K562 (cell line): ENCODE measurements around the gene HCRT. TPM values are rescaled to one million over a fixed set of nuclear protein-coding genes. Genes with fewer than 3 reads are reported as not detected.

Experiments used
- ARID1B ChIP-seq: fragments of 450-650 bp; IDR thresholded peaks from 2 replicates; pipeline ENCODE4 v1.6.1; 2016; ENCODE audit warnings: antibody characterized with exemption, mild to moderate bottlenecking, inconsistent platforms
- ARID2 ChIP-seq: fragments of 450-650 bp; IDR thresholded peaks from 2 replicates; pipeline ENCODE4 v1.6.1; 2017; ENCODE audit warnings: antibody characterized with exemption, mild to moderate bottlenecking
- ASH1L ChIP-seq: fragments of 450-650 bp; IDR thresholded peaks from 2 replicates; pipeline ENCODE4 v1.6.1; 2018; ENCODE audit warnings: borderline replicate concordance, mild to moderate bottlenecking, low read depth; ENCODE audit not compliant: partially characterized antibody
- BACH1 ChIP-seq: fragments of 200-800 bp; sonication (Bioruptor generic); IDR thresholded peaks from 2 replicates; pipeline ENCODE4 v1.6.1; 2016; ENCODE audit warnings: missing genetic modification characterization, missing compliant biosample characterization
- BRD4 ChIP-seq: fragments of 200-600 bp; sonication (generic); IDR thresholded peaks from 2 replicates; pipeline ENCODE4 v1.6.1; 2017; ENCODE audit warnings: inconsistent platforms
- CC2D1A ChIP-seq: fragments of 450-650 bp; IDR thresholded peaks from 2 replicates; pipeline ENCODE4 v1.6.1; 2017; ENCODE audit warnings: mild to moderate bottlenecking
- CCAR2 ChIP-seq: fragments of 200-400 bp; formaldehyde crosslinking; IDR thresholded peaks from 2 replicates; pipeline ENCODE4 v1.6.1; 2017; ENCODE audit warnings: mild to moderate bottlenecking, low read depth, low read length
- CSDE1 ChIP-seq, 2 experiments: fragments of 450-650 bp; IDR thresholded peaks; 2 replicates each; pipeline ENCODE4 v1.6.1; 2016; ENCODE audit warnings: mild to moderate bottlenecking in 1 of 2
- GATA2 ChIP-seq: sonication (generic); formaldehyde crosslinking; IDR thresholded peaks from 2 replicates; pipeline ENCODE4 v1.4.0; 2020; ENCODE audit warnings: mild to moderate bottlenecking, missing genetic modification reagents
- HDGF ChIP-seq: fragments of 450-650 bp; IDR thresholded peaks from 2 replicates; pipeline ENCODE4 v1.6.1; 2016
- KLF16 ChIP-seq: IDR thresholded peaks from 2 replicates; pipeline ENCODE4 v1.6.1; 2016; ENCODE audit warnings: antibody characterized with exemption
- KLF6 ChIP-seq: fragments of 250-450 bp; sonication (Bioruptor Pico); IDR thresholded peaks from 2 replicates; pipeline ENCODE4 v1.4.0; 2020; ENCODE audit warnings: mild to moderate bottlenecking, moderate library complexity, borderline replicate concordance
- MIER1 ChIP-seq: fragments of 450-650 bp; IDR thresholded peaks from 2 replicates; pipeline ENCODE4 v1.6.1; 2016; ENCODE audit warnings: antibody characterized with exemption, mild to moderate bottlenecking, low read depth
- MNT ChIP-seq, 2 experiments: fragments of 450-650 bp; conservative IDR thresholded peaks; 2 replicates each; pipeline ENCODE4 v1.6.1; 2017; ENCODE audit warnings: mild to moderate bottlenecking in 2 of 2, moderate library complexity in 2 of 2
- OTX1 ChIP-seq: fragments of 450-650 bp; formaldehyde crosslinking; IDR thresholded peaks from 2 replicates; pipeline ENCODE4 v1.4.0; 2022; ENCODE audit warnings: mild to moderate bottlenecking
- PYGO2 ChIP-seq: fragments of 450-650 bp; IDR thresholded peaks from 2 replicates; pipeline ENCODE4 v1.6.1; 2016; ENCODE audit warnings: mild to moderate bottlenecking, missing genetic modification characterization, moderate library complexity, missing compliant biosample characterization
- RBM14 ChIP-seq: fragments of 200-400 bp; formaldehyde crosslinking; IDR thresholded peaks from 2 replicates; pipeline ENCODE4 v1.6.1; 2018; ENCODE audit warnings: low read depth, mild to moderate bottlenecking, low read length, moderate library complexity, borderline replicate concordance; ENCODE audit not compliant: insufficient read depth
- SMC3 ChIP-seq: conservative IDR thresholded peaks from 2 replicates; pipeline ENCODE4 v1.6.1; 2011; ENCODE audit warnings: low read depth, low read length, improper control_type of control experiment; ENCODE audit not compliant: insufficient read depth
- TAF7 ChIP-seq: fragments of 450-650 bp; IDR thresholded peaks from 2 replicates; pipeline ENCODE4 v1.6.1; 2016; ENCODE audit warnings: missing genetic modification characterization, missing compliant biosample characterization
- ZBTB26 ChIP-seq: fragments of 450-650 bp; formaldehyde crosslinking; IDR thresholded peaks from 2 replicates; pipeline ENCODE4 v1.4.0; 2022; ENCODE audit warnings: missing genetic modification characterization
- ZC3H8 ChIP-seq: fragments of 450-650 bp; IDR thresholded peaks from 2 replicates; pipeline ENCODE4 v1.6.1; 2017
- ZNF146 ChIP-seq: IDR thresholded peaks from one replicate; pipeline ENCODE4 v1.6.1; 2018; ENCODE audit warnings: missing compliant biosample characterization; ENCODE audit not compliant: unreplicated experiment
- ZNF224 ChIP-seq: sonication (generic); formaldehyde crosslinking; IDR thresholded peaks from 2 replicates; pipeline ENCODE4 v1.8.0; 2022; ENCODE audit warnings: mild to moderate bottlenecking, missing genetic modification reagents
- ZNF24 ChIP-seq: fragments of 450-650 bp; IDR thresholded peaks from 2 replicates; pipeline ENCODE4 v1.6.1; 2016
- ZNF282 ChIP-seq: sonication (generic); formaldehyde crosslinking; IDR thresholded peaks from 2 replicates; pipeline ENCODE4 v1.8.1; 2023; ENCODE audit warnings: missing genetic modification reagents
- ZNF655 ChIP-seq: fragments of 250-450 bp; sonication (Bioruptor Pico); IDR thresholded peaks from 2 replicates; pipeline ENCODE4 v1.5.0; 2021
- ZNF79 ChIP-seq: fragments of 250-450 bp; sonication (Bioruptor Pico); IDR thresholded peaks from 2 replicates; pipeline ENCODE4 v1.4.0; 2020; ENCODE audit warnings: low read depth, mild to moderate bottlenecking, moderate library complexity
- polyA plus RNA-seq, 8 experiments: library from polyadenylated mRNA; depleted of rRNA in 4 of 8; stranded (reverse) in 5 of 8; unstranded in 3 of 8; fragments of >200 nt; fragmentation: Nextera tagmentation in 2 of 8; fragmentation: Illumina TruSeq in 1 of 8; extraction: Ambion mirVana in 2 of 8; extraction: Trizol in 1 of 8; gene quantifications; 2 replicates each; pipeline versions ENCODE4 v1.2.1 to v1.2.3, GENCODE V29; 2011 to 2014; ENCODE audit warnings: inconsistent platforms in 1 of 8, missing spikeins in 1 of 8
- total RNA-seq, 7 experiments: library from RNA; depleted of rRNA in 6 of 7; stranded (reverse); fragments of >200 nt in 6 of 7; fragmentation: Illumina TruSeq in 2 of 7; extraction: Trizol in 2 of 7; gene quantifications; 2 replicates each; pipeline versions ENCODE4 v1.2.1 to v1.2.3, GENCODE V29; 2011 to 2021; ENCODE audit warnings: low replicate concordance in 1 of 7

The HCRT gene
- total and polyA plus RNA-seq, 9 of the 15 experiments (the other 6 are each of a cell fraction or from before 2014, with no cell fraction given) = not detected

GRCh38 chr17:42221886-42222745 is 36.9 kb upstream of the HCRT start (continued):
- TF ChIP-seq ZNF655 (CRISPR knock-in tag) (no peak), ARID1B (0 out of 2 replicates have a peak, but pooled peaks have one; percentile 39), SMC3 (peak; percentile 55; the same call in 1 of the 2 replicates), ZNF282 (CRISPR knock-in tag) (no peak), ZNF24 (no peak), OTX1 (CRISPR knock-in tag) (peak; percentile 87; the same call in 1 of the 2 replicates), HDGF (peak; percentile 98), BACH1 (tag) (no peak), MIER1 (peak; percentile 55), CCAR2 (no peak), PYGO2 (no peak), CSDE1 (IDR thresholded peaks at IDR 0.05) (0 out of 4 replicates have a peak, but pooled peaks of 1 of the 2 experiments have one; percentile 61), ARID2 (peak; percentile 46; the same call in 1 of the 2 replicates), ZNF146 (no peak), BRD4 (no peak), ZC3H8 (0 out of 2 replicates have a peak, but pooled peaks have one; percentile 54), ZNF79 (CRISPR knock-in tag) (no peak), GATA2 (no peak), CC2D1A (0 out of 2 replicates have a peak, but pooled peaks have one; percentile 29), MNT (conservative IDR thresholded peaks at IDR 0.05) (no peak), ZBTB26 (CRISPR knock-in tag) (peak; percentile 94), KLF6 (CRISPR knock-in tag) (no peak), ZNF224 (CRISPR knock-in tag) (no peak), TAF7 (tag) (peak; percentile 34; the same call in 1 of the 2 replicates), KLF16 (no peak), ASH1L (peak; percentile 25), RBM14 (no peak)
